ENCODE data around the gene TRAPPC13. TPM values are rescaled to one million over a fixed set of nuclear protein-coding genes. Genes with fewer than 3 reads are reported as not detected.

TRAPPC13 gene
- total RNA-seq, 3 donors from 2014 or later: 16.5 to 31.9 (median 19.0) TPM

DNA sequence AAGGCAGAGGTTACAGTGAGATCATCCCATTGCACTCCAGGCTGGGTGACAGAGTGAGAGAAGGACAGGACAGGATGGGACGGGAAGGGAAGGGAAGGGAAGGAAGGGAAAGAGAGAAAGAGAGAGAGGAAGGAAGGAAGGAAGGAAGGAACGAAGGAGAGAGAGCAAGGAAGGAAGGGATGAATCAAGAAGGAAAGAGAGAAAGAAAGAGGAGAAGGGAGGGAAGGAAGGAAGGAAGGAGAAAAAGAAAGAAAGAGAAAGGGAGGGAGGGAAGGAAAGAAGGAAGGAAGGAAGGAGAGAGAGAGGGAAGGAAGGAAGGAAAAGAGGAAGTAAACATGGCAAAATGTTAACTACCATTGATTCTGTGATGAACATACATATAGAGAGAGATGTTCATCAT is 68.3 kb downstream of the TRAPPC13 start:
- no peak for TF ChIP-seq CTCF (IDR thresholded peaks at IDR 0.05)
- DNase-seq: no peak
- no peak for ATAC-seq
- intact Hi-C loops (cut with DNase I, micrococcal nuclease): no loop called here
- H3K36me3 ChIP-seq (ENCODE audit: low read depth): no peaks in the 10 kb centered on the region
- H3K4me1 ChIP-seq (ENCODE audit: low read depth): no peaks in the 10 kb centered on the region
- H3K9me3 ChIP-seq: no peaks in the 10 kb centered on the region
- no peak overlapping the region for H3K4me3 ChIP-seq

DNA sequence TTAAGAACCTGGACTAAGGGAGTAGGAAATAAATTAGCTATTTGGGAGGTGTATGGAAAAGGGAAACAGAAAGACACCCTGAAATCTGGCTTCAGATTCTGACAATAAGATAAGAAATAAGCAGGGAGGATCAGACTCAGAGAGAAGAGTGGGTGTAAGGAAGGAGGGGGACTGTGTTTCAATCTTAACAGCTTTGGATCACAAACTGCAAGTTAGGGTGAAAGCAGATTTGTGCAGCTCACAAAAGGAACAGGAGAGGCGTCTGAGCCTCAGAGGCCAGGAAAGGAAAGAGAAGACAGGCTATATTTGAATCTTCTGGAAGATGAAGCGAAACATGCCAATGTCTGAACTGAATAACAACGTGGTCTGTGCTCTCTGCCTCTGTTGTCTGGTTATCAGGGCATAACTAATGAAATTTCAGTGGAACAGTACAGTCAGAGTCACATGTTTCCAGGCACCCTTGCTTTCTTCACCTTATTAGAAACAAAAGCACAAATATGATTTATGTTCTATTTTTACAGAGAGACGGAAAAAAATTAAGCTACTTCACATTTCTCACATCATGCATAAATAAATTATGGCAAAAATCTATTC is 70.4 kb downstream of the TRAPPC13 start:
- no peak overlapping the region for H3K4me3 ChIP-seq
- no peaks in the 10 kb centered on the region for H3K9me3 ChIP-seq
- ATAC-seq: no peak
- TF ChIP-seq CTCF (IDR thresholded peaks at IDR 0.05): no peak
- DNase-seq: no peak
- no peaks in the 10 kb centered on the region for H3K36me3 ChIP-seq (ENCODE audit: low read depth)
- intact Hi-C loops (cut with DNase I, micrococcal nuclease): no loop called here
- H3K4me1 ChIP-seq (ENCODE audit: low read depth): no peaks in the 10 kb centered on the region

GRCh38 chr5:65695896-65696295 is 71.1 kb downstream of the TRAPPC13 start:
- H3K4me1 ChIP-seq (ENCODE audit: low read depth): no peaks in the 10 kb centered on the region
- DNase-seq (no peak), ATAC-seq (no peak)
- intact Hi-C loops (cut with DNase I, micrococcal nuclease): no loop called here
- no peak overlapping the region for H3K4me3 ChIP-seq
- no peak for TF ChIP-seq CTCF (IDR thresholded peaks at IDR 0.05)
- no peaks in the 10 kb centered on the region for H3K9me3 ChIP-seq
- no peaks in the 10 kb centered on the region for H3K36me3 ChIP-seq (ENCODE audit: low read depth)

- no peak for TF ChIP-seq CTCF (IDR thresholded peaks at IDR 0.05)
- DNase-seq (no peak), ATAC-seq (no peak)
- H3K4me3 ChIP-seq: no peak overlapping the region
- no peaks in the 10 kb centered on the region for H3K4me1 ChIP-seq (ENCODE audit: low read depth)
- H3K36me3 ChIP-seq (ENCODE audit: low read depth): no peaks in the 10 kb centered on the region
- no peaks in the 10 kb centered on the region for H3K9me3 ChIP-seq
- intact Hi-C loops (cut with DNase I, micrococcal nuclease): no loop called here
These were observed 72.1 kb downstream of the TRAPPC13 start for GRCh38 chr5:65696892-65697291.

DNA sequence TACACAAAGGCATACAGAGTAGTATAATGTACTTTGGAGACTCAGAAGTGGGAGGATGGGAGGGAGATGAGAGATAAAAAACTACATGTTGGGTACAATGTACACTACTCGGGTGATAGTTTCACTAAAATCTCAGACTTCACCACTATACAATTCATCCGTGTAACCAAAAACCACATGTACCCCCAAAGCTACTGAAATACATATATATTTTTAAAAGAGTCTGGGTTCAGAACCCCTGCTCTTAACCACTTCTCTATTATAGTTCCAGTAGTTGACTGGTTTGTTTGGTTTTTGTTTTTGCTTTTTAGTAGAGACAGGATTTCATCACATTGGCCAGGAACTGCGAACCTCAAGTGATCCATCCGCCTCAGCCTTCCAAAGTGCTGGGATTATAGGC is 74.5 kb downstream of the TRAPPC13 start:
- no peak for TF ChIP-seq CTCF (IDR thresholded peaks at IDR 0.05)
- Histone ChIP-seq H3K9me3 (no peaks in the 10 kb centered on the region), H3K4me3 (no peak overlapping the region), H3K4me1 (ENCODE audit: low read depth) (no peaks in the 10 kb centered on the region), H3K36me3 (ENCODE audit: low read depth) (no peaks in the 10 kb centered on the region)
- no peak for ATAC-seq
- DNase-seq: no peak
- intact Hi-C loops (cut with DNase I, micrococcal nuclease): no loop called here

- ATAC-seq (no peak), DNase-seq (no peak)
- TF ChIP-seq CTCF (IDR thresholded peaks at IDR 0.05): no peak
- H3K4me1 ChIP-seq (ENCODE audit: low read depth): no peaks in the 10 kb centered on the region
- no peaks in the 10 kb centered on the region for H3K36me3 ChIP-seq (ENCODE audit: low read depth)
- no peak overlapping the region for H3K4me3 ChIP-seq
- no peaks in the 10 kb centered on the region for H3K9me3 ChIP-seq
- intact Hi-C loops (cut with DNase I, micrococcal nuclease): no loop called here
These were observed 77.2 kb downstream of the TRAPPC13 start for GRCh38 chr5:65702036-65702435.

Data from mucosa of descending colon (tissue), 3 donors.